Mesendoderm (in vitro differentiated cells): ENCODE data around the gene NARS2.
"Not testable (repeated sequence)": the region's sequence is repeated elsewhere in the genome, so short reads cannot be mapped to it uniquely, and the experiment has no call there.

Source experiments
- DNase-seq: peaks from one replicate; pipeline ENCODE4 v3.0.0; 2013
- H2AK5ac ChIP-seq: 2 replicates; pipeline ENCODE4 v1.6.1; 2013; ENCODE audit warnings: low read length, inconsistent platforms
- H2BK120ac ChIP-seq: 2 replicates; pipeline ENCODE4 v1.6.1; 2013; ENCODE audit warnings: low read depth, mild to moderate bottlenecking, low read length, moderate library complexity, mixed read lengths
- H2BK15ac ChIP-seq: replicated peaks from 2 replicates; pipeline ENCODE4 v1.6.1; 2013; ENCODE audit warnings: low read depth, mild to moderate bottlenecking, moderate library complexity
- H2BK5ac ChIP-seq: 2 replicates; pipeline ENCODE4 v1.6.1; 2013; ENCODE audit warnings: low read length, inconsistent platforms
- H3K18ac ChIP-seq: 2 replicates; pipeline ENCODE4 v1.6.1; 2013; ENCODE audit warnings: mild to moderate bottlenecking, low read length, mixed read lengths
- H3K23ac ChIP-seq: one replicate; pipeline ENCODE4 v1.6.1; 2013; ENCODE audit warnings: low read length
- H3K27ac ChIP-seq: 2 replicates; pipeline ENCODE4 v1.5.1; 2013; ENCODE audit warnings: low read depth, mild to moderate bottlenecking, inconsistent platforms, low read length, moderate library complexity
- H3K27me3 ChIP-seq: 2 replicates; pipeline ENCODE4 v1.6.1; 2013; ENCODE audit warnings: low read length, control low read depth, mild to moderate bottlenecking, inconsistent platforms; ENCODE audit not compliant: insufficient read depth, poor library complexity
- H3K36me3 ChIP-seq: 2 replicates; pipeline ENCODE4 v1.6.1; 2013; ENCODE audit warnings: low read length, inconsistent platforms; ENCODE audit not compliant: control insufficient read depth, insufficient read depth
- H3K4ac ChIP-seq: one replicate; pipeline ENCODE4 v1.6.1; 2013; ENCODE audit warnings: low read depth, mild to moderate bottlenecking, low read length, moderate library complexity
- H3K4me1 ChIP-seq: 2 replicates; pipeline ENCODE4 v1.6.1; 2013; ENCODE audit warnings: low read depth, low read length, inconsistent platforms; ENCODE audit not compliant: control insufficient read depth
- H3K4me2 ChIP-seq: 2 replicates; pipeline ENCODE4 v1.6.1; 2013; ENCODE audit warnings: low read length
- H3K4me3 ChIP-seq: 2 replicates; pipeline ENCODE4 v1.5.1; 2013; ENCODE audit warnings: mild to moderate bottlenecking, low read length
- H3K56ac ChIP-seq: one replicate; pipeline ENCODE4 v1.6.1; 2013; ENCODE audit warnings: low read length
- H3K79me1 ChIP-seq: 2 replicates; pipeline ENCODE4 v1.6.1; 2013; ENCODE audit warnings: low read length, inconsistent platforms
- H3K79me2 ChIP-seq: 2 replicates; pipeline ENCODE4 v1.6.1; 2013; ENCODE audit warnings: mild to moderate bottlenecking, low read length; ENCODE audit not compliant: control insufficient read depth, insufficient read depth
- H3K9ac ChIP-seq: 2 replicates; pipeline ENCODE4 v1.6.1; 2013; ENCODE audit warnings: low read length, inconsistent platforms
- H4K5ac ChIP-seq: one replicate; pipeline ENCODE4 v1.6.1; 2013; ENCODE audit warnings: low read length
- H4K8ac ChIP-seq: one replicate; pipeline ENCODE4 v1.6.1; 2013; ENCODE audit warnings: low read depth, mild to moderate bottlenecking, control low read depth, low read length, moderate library complexity
- WGBS: extraction: QIAGEN DNeasy Blood & Tissue Kit; methylation state at CpG from one replicate; pipeline ENCODE4 v1.1.7; 2013; ENCODE audit warnings: low lambda C conversion rate, missing lambda C conversion rate; ENCODE audit not compliant: insufficient coverage; ENCODE audit errors: extremely low coverage; 5-methylcytosine and 5-hydroxymethylcytosine counted together

Gene NARS2

GRCh38 chr11:78467370-78467769 lies 107.3 kb downstream of the NARS2 start:
- no peak overlapping the region for H3K18ac ChIP-seq
- H3K79me1 ChIP-seq, result no peaks in the 10 kb centered on the region
- H3K79me2 ChIP-seq, result no peaks in the 10 kb centered on the region
- H2BK15ac ChIP-seq, result no peak overlapping the region
- H2AK5ac ChIP-seq, result no peak overlapping the region
- no peaks in the 10 kb centered on the region for H3K27me3 ChIP-seq
- H3K27ac ChIP-seq, result no peak overlapping the region
- no peaks in the 10 kb centered on the region for H3K36me3 ChIP-seq
- no peak overlapping the region for H3K56ac ChIP-seq
- no peak overlapping the region for H4K5ac ChIP-seq
- no peak overlapping the region for H3K4me2 ChIP-seq
- no peak overlapping the region for H2BK5ac ChIP-seq
- no peak overlapping the region for H3K4me3 ChIP-seq
- H4K8ac ChIP-seq, result no peak overlapping the region
- no peak overlapping the region for H3K23ac ChIP-seq
- no peaks in the 10 kb centered on the region for H3K4me1 ChIP-seq
- no peak overlapping the region for H3K4ac ChIP-seq
- DNase-seq, result no peak
- no peak overlapping the region for H2BK120ac ChIP-seq
- no peak overlapping the region for H3K9ac ChIP-seq
- WGBS, result no CpG with 5 or more reads among the region's 2 CpGs

DNA sequence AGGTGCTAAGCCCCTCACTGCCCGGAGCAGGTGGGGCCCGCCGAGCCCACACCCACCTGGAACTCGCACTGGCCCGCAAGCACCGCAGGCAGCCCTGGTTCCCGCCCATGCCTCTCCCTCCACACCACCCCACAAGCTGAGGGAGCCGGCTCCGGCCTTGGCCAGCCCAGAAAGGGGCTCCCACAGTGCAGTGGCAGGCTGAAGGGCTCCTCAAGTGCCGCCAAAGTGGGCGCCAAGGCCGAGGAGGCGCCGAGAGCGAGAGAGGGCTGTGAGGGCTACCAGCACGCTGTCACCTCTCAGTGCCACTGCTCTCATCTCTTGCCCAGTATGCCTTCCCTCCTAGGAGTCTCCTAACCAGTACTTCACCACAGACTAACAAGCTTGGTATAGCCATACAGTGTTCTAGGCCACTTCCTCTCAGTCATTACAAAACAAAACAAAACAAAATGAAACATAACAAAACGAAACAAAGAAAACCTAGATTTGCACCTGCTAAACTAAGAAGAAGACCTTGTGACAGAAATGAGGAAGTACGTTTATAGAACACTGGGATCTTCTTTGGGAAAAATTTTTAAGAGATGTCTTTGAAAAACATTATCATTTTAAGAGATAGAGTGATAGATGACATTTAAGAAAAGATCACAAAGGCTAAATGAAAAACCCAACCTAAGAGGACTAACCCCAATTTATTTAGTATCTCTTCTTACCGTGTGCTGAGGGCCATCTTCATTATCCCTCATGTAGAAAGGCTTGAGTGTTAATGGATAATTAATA lies 109.3 kb downstream of the NARS2 start:
- Histone ChIP-seq H3K27me3 (no peaks in the 10 kb centered on the region), H2BK5ac (no peak overlapping the region), H4K5ac (no peak overlapping the region), H3K18ac (no peak overlapping the region), H3K4me1 (no peaks in the 10 kb centered on the region), H4K8ac (no peak overlapping the region), H2BK120ac (no peak overlapping the region), H3K79me1 (no peaks in the 10 kb centered on the region), H3K36me3 (no peaks in the 10 kb centered on the region), H3K23ac (no peak overlapping the region), H3K4me2 (no peak overlapping the region), H2AK5ac (no peak overlapping the region), H3K4me3 (no peak overlapping the region), H3K4ac (no peak overlapping the region), H2BK15ac (no peak overlapping the region), H3K79me2 (no peaks in the 10 kb centered on the region), H3K9ac (no peak overlapping the region), H3K56ac (no peak overlapping the region), H3K27ac (no peak overlapping the region)
- no peak for DNase-seq
- no CpG with 5 or more reads among the region's 19 CpGs for WGBS

GRCh38 chr11:78464787-78465168 lies 109.9 kb downstream of the NARS2 start:
- not testable (repeated sequence) for H3K18ac ChIP-seq, H4K5ac ChIP-seq, H3K36me3 ChIP-seq, H2BK120ac ChIP-seq, H3K56ac ChIP-seq, H2BK5ac ChIP-seq, H3K9ac ChIP-seq, H2AK5ac ChIP-seq, H3K4ac ChIP-seq, H3K4me2 ChIP-seq, DNase-seq, H3K23ac ChIP-seq, H3K4me3 ChIP-seq, H2BK15ac ChIP-seq, H3K79me1 ChIP-seq, H3K79me2 ChIP-seq, H3K27me3 ChIP-seq, H3K27ac ChIP-seq, H4K8ac ChIP-seq, H3K4me1 ChIP-seq
- no CpG with 5 or more reads among the region's 14 CpGs for WGBS

DNA sequence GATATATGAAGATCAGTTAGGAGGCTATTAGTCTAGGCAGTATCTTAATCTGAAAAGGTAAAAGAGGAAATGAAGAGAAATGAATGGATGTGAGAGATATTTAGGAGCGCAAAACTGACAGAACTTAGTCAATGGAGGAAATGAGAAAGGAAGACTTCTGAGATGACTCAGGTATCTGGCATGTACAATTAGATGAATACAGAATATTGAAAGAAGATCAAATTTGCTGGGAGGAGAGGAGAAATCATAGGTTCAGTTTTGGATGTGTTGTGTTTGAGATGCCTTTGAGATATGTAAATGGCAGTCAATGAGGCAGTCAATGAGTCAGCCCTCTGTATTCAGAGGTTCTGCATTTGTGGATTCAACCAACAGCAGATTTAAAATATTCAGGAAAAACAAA lies 114.2 kb downstream of the NARS2 start:
- no peak overlapping the region for H2BK120ac ChIP-seq
- H3K79me1 ChIP-seq, result no peaks in the 10 kb centered on the region
- no peak overlapping the region for H3K4me3 ChIP-seq
- no peak overlapping the region for H3K9ac ChIP-seq
- no peak overlapping the region for H3K4me2 ChIP-seq
- no peak overlapping the region for H2AK5ac ChIP-seq
- peak; percentile 18 for DNase-seq
- 100% methylated on average over 1 of the region's 1 CpG for WGBS
- no peaks in the 10 kb centered on the region for H3K79me2 ChIP-seq
- H2BK15ac ChIP-seq, result no peak overlapping the region
- H3K27me3 ChIP-seq, result no peaks in the 10 kb centered on the region
- H3K36me3 ChIP-seq, result no peaks in the 10 kb centered on the region
- H3K4ac ChIP-seq, result no peak overlapping the region
- H3K23ac ChIP-seq, result no peak overlapping the region
- no peak overlapping the region for H2BK5ac ChIP-seq
- no peaks in the 10 kb centered on the region for H3K4me1 ChIP-seq
- H3K56ac ChIP-seq, result no peak overlapping the region
- no peak overlapping the region for H3K27ac ChIP-seq
- no peak overlapping the region for H4K5ac ChIP-seq
- H4K8ac ChIP-seq, result no peak overlapping the region
- no peak overlapping the region for H3K18ac ChIP-seq

GRCh38 chr11:78459738-78460137 lies 114.9 kb downstream of the NARS2 start:
- H3K36me3 ChIP-seq, result no peaks in the 10 kb centered on the region
- no CpG with 5 or more reads among the region's 4 CpGs for WGBS

GRCh38 chr11:78457448-78457847 lies 117.2 kb downstream of the NARS2 start:
- Histone ChIP-seq H3K36me3 (no peaks in the 10 kb centered on the region), H3K4me1 (no peaks in the 10 kb centered on the region), H3K79me1 (no peaks in the 10 kb centered on the region), H3K4ac (no peak overlapping the region), H3K4me3 (no peak overlapping the region), H3K79me2 (no peaks in the 10 kb centered on the region), H3K27me3 (no peaks in the 10 kb centered on the region), H2BK15ac (no peak overlapping the region), H3K27ac (no peak overlapping the region), H3K18ac (no peak overlapping the region), H2AK5ac (no peak overlapping the region), H3K4me2 (no peak overlapping the region), H3K23ac (no peak overlapping the region), H3K56ac (no peak overlapping the region), H4K5ac (no peak overlapping the region), H2BK120ac (no peak overlapping the region), H2BK5ac (no peak overlapping the region), H3K9ac (no peak overlapping the region), H4K8ac (no peak overlapping the region)
- WGBS, result no CpG with 5 or more reads among the region's 2 CpGs
- DNase-seq, result peak; percentile 21

More at GRCh38 chr11:78459738-78460137, 114.9 kb downstream of the NARS2 start:
- Histone ChIP-seq H3K4me1 (no peaks in the 10 kb centered on the region), H4K8ac (no peak overlapping the region), H3K56ac (no peak overlapping the region), H3K79me2 (no peaks in the 10 kb centered on the region), H3K27me3 (no peaks in the 10 kb centered on the region), H3K79me1 (no peaks in the 10 kb centered on the region), H3K4ac (no peak overlapping the region), H3K27ac (no peak overlapping the region), H4K5ac (no peak overlapping the region), H2BK120ac (no peak overlapping the region), H3K4me3 (no peak overlapping the region), H2AK5ac (no peak overlapping the region), H2BK15ac (no peak overlapping the region), H3K4me2 (no peak overlapping the region), H3K23ac (no peak overlapping the region), H2BK5ac (no peak overlapping the region), H3K9ac (no peak overlapping the region), H3K18ac (no peak overlapping the region)
- no peak for DNase-seq
